AG09319 (cell line): ENCODE results near the gene BUD13.

ENCODE experiments used
- DNase-seq: peaks from one replicate; pipeline ENCODE4 v3.0.0-alpha.2; 2010; ENCODE audit warnings: low read depth; ENCODE audit errors: extremely low read depth
- CTCF ChIP-seq: IDR thresholded peaks from 2 replicates; pipeline ENCODE4 v1.5.1; 2011; ENCODE audit warnings: low read depth, mild to moderate bottlenecking, inconsistent platforms, low read length, moderate library complexity

BUD13 gene

GRCh38 chr11:116800610-116801009, 27.8 kb upstream of the BUD13 start:
- TF ChIP-seq CTCF, result no peak
- DNase-seq, result no peak

GRCh38 chr11:116798368-116798767, 25.6 kb upstream of the BUD13 start:
- DNase-seq, result no peak
- no peak for TF ChIP-seq CTCF

- TF ChIP-seq CTCF, result no peak
- DNase-seq, result no peak
Observed at GRCh38 chr11:116797816-116798215, 25.0 kb upstream of the BUD13 start.

GRCh38 chr11:116796548-116796947, 23.8 kb upstream of the BUD13 start:
- TF ChIP-seq CTCF, result no peak
- no peak for DNase-seq

- no peak for TF ChIP-seq CTCF
- no peak for DNase-seq
Observed at GRCh38 chr11:116794851-116795250, 22.1 kb upstream of the BUD13 start.

GRCh38 chr11:116793772-116794097, 20.9 kb upstream of the BUD13 start:
- TF ChIP-seq CTCF, result no peak
- DNase-seq, result no peak

- no peak for DNase-seq
- TF ChIP-seq CTCF, result no peak
Observed at GRCh38 chr11:116792869-116793771, 20.3 kb upstream of the BUD13 start.
